GM08714 (cell line): ENCODE data around the gene TPCN1.

ENCODE experiments used
- H3K4me3 ChIP-seq: fragments of 200-500 bp; sonication (Bioruptor generic); 2 replicates; pipeline ENCODE4 v1.5.1; 2014; ENCODE audit warnings: mild to moderate bottlenecking, low read length, inconsistent platforms
- ZNF274 ChIP-seq: IDR thresholded peaks from 2 replicates; pipeline ENCODE4 v1.6.1; 2012; ENCODE audit warnings: mild to moderate bottlenecking, low read depth, low read length

The TPCN1 gene

GRCh38 chr12:113330505-113330904 lies 109.2 kb downstream of the TPCN1 start:
- H3K4me3 ChIP-seq = no peak overlapping the region
- TF ChIP-seq ZNF274 = no peak

GRCh38 chr12:113332688-113333417 lies 111.6 kb downstream of the TPCN1 start:
- H3K4me3 ChIP-seq = no peak overlapping the region
- TF ChIP-seq ZNF274 = no peak

- H3K4me3 ChIP-seq = no peak overlapping the region
- no peak for TF ChIP-seq ZNF274
Observed at GRCh38 chr12:113333418-113333750, 112.1 kb downstream of the TPCN1 start.

- H3K4me3 ChIP-seq = peak overlapping the region; percentile 88
- no peak for TF ChIP-seq ZNF274
Observed at GRCh38 chr12:113333877-113334785, 112.9 kb downstream of the TPCN1 start.

- peak within 1 kb of the TSS; percentile 88 for H3K4me3 ChIP-seq
- no peak for TF ChIP-seq ZNF274
Observed at GRCh38 chr12:113334786-113335539, 113.7 kb downstream of the TPCN1 start, which contains the start of gene SLC8B1. Gene SLC8B1 (minus strand): TSS chr12:113335109. CDS start chr12:113332878, 2,231 bp downstream.

GRCh38 chr12:113339540-113339939 lies 118.3 kb downstream of the TPCN1 start:
- no peak for TF ChIP-seq ZNF274
- no peak overlapping the region for H3K4me3 ChIP-seq

- no peak overlapping the region for H3K4me3 ChIP-seq
- no peak for TF ChIP-seq ZNF274
Observed at GRCh38 chr12:113340061-113340460, 118.8 kb downstream of the TPCN1 start.

- TF ChIP-seq ZNF274 = no peak
- H3K4me3 ChIP-seq = no peak overlapping the region
Observed at GRCh38 chr12:113341535-113341934, 120.3 kb downstream of the TPCN1 start.

GRCh38 chr12:113345318-113345717 lies 124.1 kb downstream of the TPCN1 start:
- no peak for TF ChIP-seq ZNF274
- no peak overlapping the region for H3K4me3 ChIP-seq

GRCh38 chr12:113346353-113346752 lies 125.1 kb downstream of the TPCN1 start:
- TF ChIP-seq ZNF274 = no peak
- H3K4me3 ChIP-seq = no peak overlapping the region

GRCh38 chr12:113347107-113347506 lies 125.8 kb downstream of the TPCN1 start:
- H3K4me3 ChIP-seq = no peak overlapping the region
- no peak for TF ChIP-seq ZNF274

GRCh38 chr12:113347892-113348291 lies 126.6 kb downstream of the TPCN1 start:
- TF ChIP-seq ZNF274 = no peak

More at GRCh38 chr12:113347892-113348291, 126.6 kb downstream of the TPCN1 start:
- no peak overlapping the region for H3K4me3 ChIP-seq
